ENCODE data around the gene COL4A2.

- TF ChIP-seq, protein P1, sequence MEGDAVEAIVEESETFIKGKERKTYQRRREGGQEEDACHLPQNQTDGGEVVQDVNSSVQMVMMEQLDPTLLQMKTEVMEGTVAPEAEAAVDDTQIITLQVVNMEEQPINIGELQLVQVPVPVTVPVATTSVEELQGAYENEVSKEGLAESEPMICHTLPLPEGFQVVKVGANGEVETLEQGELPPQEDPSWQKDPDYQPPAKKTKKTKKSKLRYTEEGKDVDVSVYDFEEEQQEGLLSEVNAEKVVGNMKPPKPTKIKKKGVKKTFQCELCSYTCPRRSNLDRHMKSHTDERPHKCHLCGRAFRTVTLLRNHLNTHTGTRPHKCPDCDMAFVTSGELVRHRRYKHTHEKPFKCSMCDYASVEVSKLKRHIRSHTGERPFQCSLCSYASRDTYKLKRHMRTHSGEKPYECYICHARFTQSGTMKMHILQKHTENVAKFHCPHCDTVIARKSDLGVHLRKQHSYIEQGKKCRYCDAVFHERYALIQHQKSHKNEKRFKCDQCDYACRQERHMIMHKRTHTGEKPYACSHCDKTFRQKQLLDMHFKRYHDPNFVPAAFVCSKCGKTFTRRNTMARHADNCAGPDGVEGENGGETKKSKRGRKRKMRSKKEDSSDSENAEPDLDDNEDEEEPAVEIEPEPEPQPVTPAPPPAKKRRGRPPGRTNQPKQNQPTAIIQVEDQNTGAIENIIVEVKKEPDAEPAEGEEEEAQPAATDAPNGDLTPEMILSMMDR (conservative IDR thresholded peaks at IDR 0.05; ENCODE audit: low read depth, low read length): no peak
- no peak for TF ChIP-seq EZH2 (IDR thresholded peaks at IDR 0.05; ENCODE audit: low read length, unreplicated experiment)
Measured at GRCh38 chr13:110438211-110438610, 131.1 kb downstream of the COL4A2 start.
